ENCODE data around the gene DNAJC10. TPM values are rescaled to one million over a fixed set of nuclear protein-coding genes. Genes with fewer than 3 reads are reported as not detected.

DNAJC10 gene
- total RNA-seq, 2 experiments from 2014 or later, result 117 to 227 TPM

- ChIA-PET POLR2A (no interaction called here), CTCF (ENCODE audit: unreplicated experiment) (no interaction called here)
- BruUV-seq (replicated peaks), result no TSS peak
These were observed 98.7 kb downstream of the DNAJC10 start for GRCh38 chr2:182814804-182815203.

GRCh38 chr2:182816866-182817265, 100.8 kb downstream of the DNAJC10 start:
- no peak for TF ChIP-seq CTCF (conservative IDR thresholded peaks at IDR 0.05; ENCODE audit: low read length)
- TF ChIP-seq EZH2phosphoT487 (IDR thresholded peaks at IDR 0.05; ENCODE audit: borderline replicate concordance, low read depth, low read length), result no peak
- intact Hi-C loops (cut with micrococcal nuclease; ENCODE audit: unreplicated experiment), result no loop called here
- no peaks in the 10 kb centered on the region for H3K9me2 ChIP-seq (ENCODE audit: insufficient read depth, low read length)
- no peaks in the 10 kb centered on the region for H4K20me1 ChIP-seq (ENCODE audit: insufficient read depth, low read length)
- no peak overlapping the region for H3K4me3 ChIP-seq (ENCODE audit: low read depth, low read length, poor library complexity, severe bottlenecking)
- H3K36me3 ChIP-seq (ENCODE audit: insufficient read depth, low read length), result no peaks in the 10 kb centered on the region
- ChIA-PET POLR2A (interaction anchor here (0.5 to 0.7 kb wide), 2 partner anchors 11 to 15 kb away, joined by 3 to 4 read pairs; no protein-coding TSS in a partner anchor), CTCF (ENCODE audit: unreplicated experiment) (no interaction called here)
- H3K4me1 ChIP-seq (ENCODE audit: insufficient read depth, low read length, poor library complexity, severe bottlenecking), result no peaks in the 10 kb centered on the region
- H2AFZ ChIP-seq (ENCODE audit: low read length), result no peak overlapping the region
- no peak for DNase-seq (ENCODE audit: low spot score)
- no peaks in the 10 kb centered on the region for H3K79me2 ChIP-seq (ENCODE audit: insufficient read depth, low read depth, low read length)
- no peaks in the 10 kb centered on the region for H3K9me3 ChIP-seq (ENCODE audit: low read length)
- no TSS peak for BruUV-seq (replicated peaks)
- no peak overlapping the region for H3K27ac ChIP-seq (ENCODE audit: low read depth, low read length, poor library complexity, severe bottlenecking)
- no peak overlapping the region for H3K4me2 ChIP-seq (ENCODE audit: low read length)

More at GRCh38 chr2:182814804-182815203, 98.7 kb downstream of the DNAJC10 start:
- intact Hi-C loops (cut with micrococcal nuclease; ENCODE audit: unreplicated experiment), result no loop called here
- H3K4me3 ChIP-seq (ENCODE audit: low read depth, low read length, poor library complexity, severe bottlenecking), result no peak overlapping the region
- no peaks in the 10 kb centered on the region for H3K9me3 ChIP-seq (ENCODE audit: low read length)
- no peaks in the 10 kb centered on the region for H3K4me1 ChIP-seq (ENCODE audit: insufficient read depth, low read length, poor library complexity, severe bottlenecking)
- no peaks in the 10 kb centered on the region for H3K9me2 ChIP-seq (ENCODE audit: insufficient read depth, low read length)
- no peak overlapping the region for H3K27ac ChIP-seq (ENCODE audit: low read depth, low read length, poor library complexity, severe bottlenecking)
- no peaks in the 10 kb centered on the region for H3K36me3 ChIP-seq (ENCODE audit: insufficient read depth, low read length)
- H3K4me2 ChIP-seq (ENCODE audit: low read length), result no peak overlapping the region
- no peaks in the 10 kb centered on the region for H3K79me2 ChIP-seq (ENCODE audit: insufficient read depth, low read depth, low read length)
- H2AFZ ChIP-seq (ENCODE audit: low read length), result no peak overlapping the region
- no peak for DNase-seq (ENCODE audit: low spot score)
- TF ChIP-seq CTCF (conservative IDR thresholded peaks at IDR 0.05; ENCODE audit: low read length), result no peak
- TF ChIP-seq EZH2phosphoT487 (IDR thresholded peaks at IDR 0.05; ENCODE audit: borderline replicate concordance, low read depth, low read length), result no peak
- H4K20me1 ChIP-seq (ENCODE audit: insufficient read depth, low read length), result no peaks in the 10 kb centered on the region

GRCh38 chr2:182817558-182817957, 101.5 kb downstream of the DNAJC10 start:
- ChIA-PET POLR2A (interaction anchor here (0.5 to 1.9 kb wide), 4 partner anchors 13 to 25 kb away, joined by 3 to 7 read pairs (median 4); no protein-coding TSS in a partner anchor), CTCF (ENCODE audit: unreplicated experiment) (no interaction called here)
- no peak overlapping the region for H2AFZ ChIP-seq (ENCODE audit: low read length)
- no peak for DNase-seq (ENCODE audit: low spot score)
- H3K9me2 ChIP-seq (ENCODE audit: insufficient read depth, low read length), result no peaks in the 10 kb centered on the region
- H3K4me3 ChIP-seq (ENCODE audit: low read depth, low read length, poor library complexity, severe bottlenecking), result no peak overlapping the region
- no peak overlapping the region for H3K4me2 ChIP-seq (ENCODE audit: low read length)
- H3K27ac ChIP-seq (ENCODE audit: low read depth, low read length, poor library complexity, severe bottlenecking), result no peak overlapping the region
- H3K9me3 ChIP-seq (ENCODE audit: low read length), result no peaks in the 10 kb centered on the region
- BruUV-seq (replicated peaks), result no TSS peak
- H3K4me1 ChIP-seq (ENCODE audit: insufficient read depth, low read length, poor library complexity, severe bottlenecking), result no peaks in the 10 kb centered on the region
- no peaks in the 10 kb centered on the region for H4K20me1 ChIP-seq (ENCODE audit: insufficient read depth, low read length)
- intact Hi-C loops (cut with micrococcal nuclease; ENCODE audit: unreplicated experiment), result no loop called here
- no peaks in the 10 kb centered on the region for H3K79me2 ChIP-seq (ENCODE audit: insufficient read depth, low read depth, low read length)
- TF ChIP-seq EZH2phosphoT487 (IDR thresholded peaks at IDR 0.05; ENCODE audit: borderline replicate concordance, low read depth, low read length) (no peak), CTCF (conservative IDR thresholded peaks at IDR 0.05; ENCODE audit: low read length) (no peak)
- H3K36me3 ChIP-seq (ENCODE audit: insufficient read depth, low read length), result no peaks in the 10 kb centered on the region
